HG03095 (cell line): ENCODE data around the gene TBL1XR1.
"Not testable (repeated sequence)": the region's sequence is repeated elsewhere in the genome, so short reads cannot be mapped to it uniquely, and the experiment has no call there.

Source experiments
- ATAC-seq: cut with Tn5 transposase; IDR thresholded peaks from one replicate; pipeline ENCODE4 v1.9.1; 2021; ENCODE audit warnings: moderate library complexity; ENCODE audit not compliant: unreplicated experiment

The TBL1XR1 gene

DNA sequence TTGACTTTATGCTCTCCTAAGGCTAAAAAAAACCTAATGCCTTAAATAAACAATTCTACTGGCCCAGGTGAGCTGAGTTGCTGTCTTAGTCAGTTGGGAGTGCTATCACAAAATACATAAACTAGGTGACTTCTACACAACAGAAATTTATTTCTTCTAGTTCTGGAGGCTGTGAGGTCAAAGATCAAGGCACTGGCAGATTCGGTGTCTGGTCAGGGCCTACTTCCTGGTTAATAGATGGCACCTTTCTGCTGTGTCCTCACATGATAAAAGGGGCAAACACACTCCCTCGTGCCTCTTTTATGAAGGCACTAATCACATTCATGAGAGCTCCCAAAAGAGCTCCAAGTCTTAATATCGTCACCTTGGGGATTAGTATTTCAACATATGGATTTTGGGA lies 11.5 kb upstream of the TBL1XR1 start:
- no peak for ATAC-seq

DNA sequence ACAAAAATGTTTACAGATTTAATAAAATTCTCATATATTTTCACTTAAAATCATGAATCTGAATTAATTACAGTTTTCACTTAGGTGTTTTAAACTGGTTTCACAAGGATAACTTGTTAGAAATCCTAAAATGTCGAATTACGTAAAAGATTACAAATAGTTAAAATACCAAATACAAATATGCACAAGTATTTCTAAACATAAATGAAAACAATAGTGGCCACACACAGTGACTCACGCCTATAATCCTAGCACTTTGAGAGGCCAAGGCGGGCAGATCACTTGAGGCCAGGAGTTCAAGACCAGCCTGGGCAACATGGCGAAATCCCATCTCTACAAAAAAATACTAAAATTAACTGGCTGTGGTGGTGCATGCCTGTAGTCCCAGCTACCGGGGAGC lies 10.9 kb upstream of the TBL1XR1 start:
- no peak for ATAC-seq

DNA sequence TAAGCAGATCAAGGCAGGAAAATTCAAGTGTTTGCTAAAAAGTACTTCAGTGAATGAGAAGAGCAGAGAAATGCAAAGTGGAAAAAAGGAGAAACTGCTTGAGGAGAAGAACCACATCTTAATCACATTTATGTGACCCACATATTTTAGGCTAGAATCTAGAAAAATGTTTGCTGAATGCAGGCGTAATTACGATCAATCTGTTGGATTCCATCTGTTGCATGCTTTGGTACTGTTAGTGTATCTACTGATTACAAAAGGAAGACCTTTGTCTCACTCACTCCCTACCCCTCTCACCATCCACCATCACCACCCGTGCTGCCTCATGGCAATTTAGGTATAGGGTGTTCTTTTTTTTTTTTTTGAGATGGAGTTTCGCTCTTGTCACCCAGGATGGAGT lies 9.7 kb upstream of the TBL1XR1 start:
- ATAC-seq = no peak

DNA sequence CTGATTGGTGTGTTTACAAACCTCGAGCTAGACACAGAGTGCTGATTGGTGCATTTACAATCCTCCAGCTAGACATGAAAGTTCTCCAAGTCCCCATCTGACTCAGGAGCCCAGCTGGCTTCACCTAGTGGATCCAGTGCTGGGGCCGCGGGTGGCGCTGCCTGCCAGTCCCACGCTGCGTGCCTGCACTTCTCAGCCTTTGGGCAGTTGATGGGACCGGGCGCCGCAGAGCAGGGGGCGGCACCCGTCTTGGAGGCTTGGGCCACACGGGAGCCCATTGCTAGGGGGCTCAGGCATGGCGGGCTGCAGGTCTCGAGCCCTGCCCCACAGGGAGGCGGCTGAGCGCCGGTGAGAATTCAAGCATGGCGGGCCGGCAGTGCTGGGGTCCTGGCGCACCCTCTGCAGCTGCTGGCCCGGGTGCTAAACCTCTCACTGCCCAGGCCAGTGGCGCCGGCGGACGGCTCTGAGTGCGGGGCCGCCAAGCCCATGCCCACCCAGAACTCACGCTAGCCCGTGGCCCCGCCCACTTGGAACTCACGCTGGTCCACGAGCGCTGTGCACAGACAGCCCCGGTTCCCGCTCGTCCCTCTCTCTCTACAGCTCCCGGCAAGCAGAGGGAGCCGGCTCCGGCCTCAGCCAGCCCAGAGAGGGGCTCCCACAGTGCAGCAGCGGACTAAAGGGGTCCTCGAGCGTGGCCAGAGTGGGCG lies 6.6 kb upstream of the TBL1XR1 start:
- ATAC-seq = no peak

DNA sequence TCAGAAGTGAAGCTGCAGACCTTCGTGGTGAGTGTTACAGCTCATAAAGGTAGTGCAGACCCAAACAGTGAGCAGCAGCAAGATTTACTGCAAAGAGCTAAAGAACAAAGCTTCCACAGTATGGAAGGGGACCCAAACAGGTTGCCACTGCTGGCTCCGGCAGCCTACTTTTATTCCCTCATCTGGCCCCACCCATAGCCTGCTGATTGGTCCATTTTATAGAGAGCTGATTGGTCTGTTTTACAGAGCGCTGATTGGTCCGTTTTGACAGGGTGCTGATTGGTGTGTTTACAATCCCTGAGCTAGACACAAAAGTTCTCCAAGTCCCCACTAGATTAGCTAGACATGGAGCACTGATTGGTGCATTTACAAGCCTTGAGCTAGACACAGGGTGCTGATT lies 5.7 kb upstream of the TBL1XR1 start:
- ATAC-seq = not testable (repeated sequence)

DNA sequence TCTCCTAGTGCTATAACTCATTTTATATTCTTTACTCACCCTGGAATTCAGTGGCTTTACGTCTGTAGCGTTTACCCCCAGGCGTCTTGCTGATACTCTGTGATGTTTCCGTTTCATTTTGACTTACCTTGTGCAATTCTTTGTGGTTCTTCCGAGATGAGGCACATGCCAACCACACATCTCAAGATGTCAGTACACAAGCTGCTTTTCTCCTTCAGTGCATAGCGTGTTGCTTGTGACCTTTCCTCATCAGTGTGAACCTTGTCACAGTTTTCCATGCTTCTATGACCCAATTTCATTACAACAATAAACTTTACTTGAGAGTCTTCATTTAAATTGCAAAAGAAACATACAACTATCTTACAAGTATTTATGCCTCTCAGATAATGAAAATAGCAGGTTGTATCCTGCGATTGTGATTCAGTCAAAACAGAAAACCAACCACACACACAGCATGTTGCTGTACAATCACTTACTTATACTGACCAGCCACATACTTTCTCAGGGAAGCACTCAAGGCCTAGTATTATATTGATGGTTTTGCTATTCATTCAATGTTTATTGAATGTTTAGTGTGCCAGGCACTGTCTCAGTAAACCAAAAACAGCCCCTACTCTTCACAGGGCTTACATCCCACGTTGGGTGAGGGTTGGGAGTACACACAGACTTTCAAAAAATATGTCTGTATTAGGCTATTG lies 4.6 kb upstream of the TBL1XR1 start:
- peak; percentile 77 for ATAC-seq

DNA sequence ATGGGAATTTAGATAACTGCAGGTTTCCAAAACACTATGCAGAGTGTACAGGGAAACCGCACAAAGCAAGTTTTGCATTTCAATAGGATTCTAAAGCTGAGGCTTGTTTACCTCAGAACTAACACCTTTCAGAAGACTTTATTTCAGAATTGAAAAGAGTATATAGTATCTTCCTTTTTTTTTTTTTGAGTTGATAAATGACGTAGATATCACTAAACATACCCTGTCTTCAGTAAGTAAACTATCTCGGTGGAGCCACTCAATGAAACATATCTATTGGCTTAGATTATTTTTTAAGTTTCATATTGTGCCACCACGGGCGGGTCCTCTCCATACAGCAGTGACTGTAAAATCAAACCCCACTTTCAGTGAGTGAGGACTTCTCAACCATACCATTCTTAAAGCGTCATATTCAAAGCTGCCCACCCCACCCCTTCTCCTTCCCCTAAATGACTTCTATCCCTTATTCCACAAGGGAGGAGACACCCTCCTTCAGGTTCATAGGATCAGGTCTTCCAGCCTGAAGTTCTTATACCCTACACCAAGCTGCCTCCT lies 2.0 kb upstream of the TBL1XR1 start:
- ATAC-seq = no peak

DNA sequence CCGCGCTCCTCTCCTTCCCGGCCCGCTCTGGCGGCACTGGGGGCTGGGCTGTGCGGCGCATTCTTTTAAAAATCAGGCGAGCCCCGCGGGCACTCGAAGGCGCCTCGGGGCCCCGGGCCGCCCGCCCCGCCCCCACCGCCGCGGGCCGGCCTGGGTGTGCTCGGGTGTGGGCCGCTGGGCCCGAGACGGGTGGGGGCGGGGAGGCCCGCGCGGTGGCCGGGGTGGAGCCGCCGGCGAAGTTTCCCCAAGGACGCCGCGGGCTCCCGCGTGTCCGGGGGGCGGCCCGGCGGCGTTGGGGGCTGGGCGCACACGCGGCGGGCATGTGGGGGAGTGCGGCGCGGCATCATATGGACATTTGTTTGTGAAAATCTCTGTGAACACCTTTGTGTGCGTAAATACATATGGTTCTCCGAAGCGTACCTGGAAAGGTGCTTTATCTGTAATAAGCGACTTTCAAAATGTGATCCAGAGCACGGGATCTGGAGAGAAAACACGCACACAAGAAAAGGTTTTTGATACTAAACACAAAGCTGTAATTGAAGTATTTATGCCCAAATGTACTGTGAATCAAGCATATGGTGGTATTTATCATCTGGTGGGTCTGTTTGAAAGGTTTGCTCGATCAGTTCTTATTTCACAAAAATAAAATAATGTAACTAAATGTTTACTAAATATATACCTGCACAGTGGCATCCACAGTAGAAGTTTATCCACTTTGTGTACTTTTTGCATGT lies 612 bp upstream of the TBL1XR1 start:
- peak; percentile 21 for ATAC-seq

DNA sequence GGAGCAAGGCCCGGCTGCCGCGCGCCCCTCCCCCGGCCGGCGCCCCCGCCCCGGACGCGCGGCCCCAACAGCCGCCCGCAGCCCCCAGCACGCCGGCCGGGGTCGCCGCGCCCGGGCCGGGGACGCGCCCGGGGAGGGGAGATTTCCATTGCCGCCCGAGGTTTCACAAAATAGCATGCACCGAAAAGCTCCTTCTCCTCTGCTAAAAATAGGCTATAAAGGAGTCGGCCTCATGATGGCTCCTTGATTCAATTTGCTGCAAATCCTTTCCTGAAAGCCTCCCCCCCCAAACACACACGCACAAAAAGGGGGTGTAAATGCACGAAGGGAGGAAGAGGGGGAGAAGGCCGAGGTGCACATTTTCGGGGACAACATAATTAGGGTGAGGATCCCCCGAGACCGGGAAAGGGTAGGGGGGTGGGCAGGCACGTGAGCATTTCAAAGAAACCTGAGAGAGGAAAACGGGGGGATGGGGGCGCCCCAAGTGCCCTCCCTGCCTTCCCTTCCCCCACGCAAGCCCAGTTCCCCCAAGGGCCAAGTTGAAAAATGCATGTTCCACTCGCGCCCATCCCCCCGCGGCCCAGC lies 734 bp downstream of the TBL1XR1 start:
- ATAC-seq = no peak

DNA sequence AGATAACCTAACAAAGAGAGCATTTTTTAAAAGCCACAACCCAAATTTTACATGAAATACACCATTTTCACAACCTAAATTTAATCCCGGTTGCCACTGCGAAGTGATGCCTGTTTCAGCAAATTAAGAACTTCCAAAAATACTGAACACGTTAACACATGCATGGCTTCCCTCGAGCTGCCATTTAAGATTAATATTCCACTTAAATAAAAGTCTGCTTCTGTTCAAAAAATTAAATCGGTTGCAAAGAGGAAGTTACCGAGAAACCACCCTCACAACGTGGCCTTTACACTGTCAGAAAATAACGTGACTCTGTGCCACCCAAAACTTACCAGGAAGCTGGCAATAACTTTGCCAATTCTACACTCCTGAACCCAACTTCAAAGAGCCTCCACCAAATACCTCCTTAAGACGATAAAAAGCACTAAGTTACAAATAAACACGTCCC lies 1.2 kb downstream of the TBL1XR1 start:
- no peak for ATAC-seq

DNA sequence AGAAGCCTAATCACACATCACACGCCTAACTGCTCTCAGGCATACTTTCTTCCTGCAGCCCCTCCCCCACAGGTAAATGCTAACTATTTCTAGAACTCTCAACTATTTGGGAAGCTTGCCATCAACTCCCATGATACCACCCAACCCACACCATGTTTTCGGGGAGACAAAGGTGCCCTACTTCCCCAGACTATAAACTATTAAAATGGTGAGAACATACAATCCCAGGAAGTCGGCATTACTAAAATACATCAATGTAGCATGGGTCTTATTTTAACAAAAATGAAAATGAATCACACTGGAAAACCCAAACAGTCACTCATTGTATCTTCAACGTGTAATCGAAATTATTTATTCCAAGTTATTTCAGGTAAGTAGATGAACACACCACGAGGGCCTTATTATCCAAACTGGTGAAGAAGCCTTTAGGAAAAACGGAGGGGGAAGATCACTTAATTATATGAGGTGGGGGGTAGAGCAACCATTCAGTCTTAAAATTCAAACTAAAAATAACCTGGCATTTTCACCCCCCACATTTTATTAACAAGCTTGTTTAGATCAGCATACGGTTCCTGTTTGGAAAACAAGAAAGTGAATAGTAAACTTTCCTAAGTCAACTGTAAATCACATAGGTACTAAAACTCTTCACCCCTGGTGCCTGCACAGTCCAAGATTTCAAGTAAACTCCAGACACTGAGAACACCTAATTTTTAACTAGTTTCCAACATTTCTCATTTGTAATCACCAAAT lies 1.9 kb downstream of the TBL1XR1 start:
- no peak for ATAC-seq

DNA sequence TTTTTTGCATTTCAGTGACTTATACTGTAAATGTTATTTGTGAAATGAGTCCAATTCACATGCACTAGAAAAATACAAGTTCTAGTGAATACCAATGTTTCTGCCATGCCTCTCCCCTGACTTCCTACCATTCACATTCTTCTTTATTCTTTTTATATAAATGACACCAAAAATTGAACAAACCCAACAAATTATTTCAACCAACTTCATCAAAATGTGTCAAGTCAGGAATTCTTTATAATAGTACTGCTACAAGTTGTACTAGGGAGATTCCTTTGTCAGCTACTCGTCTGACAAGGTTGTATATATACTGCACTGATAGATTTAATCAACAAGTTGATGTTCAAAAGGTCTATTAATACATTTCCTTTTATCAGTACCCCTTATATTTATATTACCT lies 3.0 kb downstream of the TBL1XR1 start:
- no peak for ATAC-seq

DNA sequence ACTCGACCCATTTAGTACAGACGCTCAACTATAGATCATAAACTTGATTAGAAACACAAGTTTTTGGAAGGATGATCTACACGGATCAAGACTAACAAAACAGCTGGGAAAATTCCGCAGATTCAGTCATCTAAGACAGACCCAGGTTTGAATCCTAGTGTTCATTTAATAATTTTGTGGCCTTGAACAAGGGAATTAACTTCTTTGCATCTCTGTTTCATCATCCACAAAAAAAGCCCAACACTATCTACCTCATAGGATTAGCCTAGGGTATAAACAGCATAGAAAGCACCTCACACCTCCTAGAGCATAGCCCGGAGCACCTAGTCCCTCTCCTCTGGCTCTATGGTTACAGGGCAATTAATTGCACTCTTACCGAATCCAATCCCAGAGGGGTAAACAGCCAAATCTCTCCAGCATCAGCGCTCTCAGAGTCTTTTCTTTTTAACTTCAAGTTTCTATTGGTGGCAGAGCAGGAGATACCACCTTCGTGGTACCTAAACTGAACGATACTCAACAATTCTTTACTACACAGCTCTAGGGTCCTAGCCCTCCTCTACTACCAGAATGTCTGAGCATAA lies 3.5 kb downstream of the TBL1XR1 start:
- no peak for ATAC-seq

DNA sequence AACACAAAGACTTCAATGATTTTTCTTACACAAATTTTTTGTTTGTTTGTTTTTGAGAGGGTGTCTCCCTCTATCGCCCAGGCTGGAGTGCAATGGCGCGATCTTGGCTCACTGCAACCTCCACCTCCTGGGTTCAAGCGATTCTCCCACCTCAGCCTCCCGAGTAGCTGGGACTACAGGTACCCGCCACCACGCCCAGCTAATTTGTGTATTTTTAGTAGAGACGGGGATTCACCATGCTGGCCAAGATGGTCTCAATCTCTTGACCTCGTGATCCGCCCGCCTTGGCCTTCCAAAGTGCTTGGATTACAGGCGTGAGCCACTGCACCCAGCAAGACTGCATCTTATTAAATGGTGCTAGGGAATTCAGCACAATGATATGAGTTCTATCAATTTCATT lies 4.0 kb downstream of the TBL1XR1 start:
- ATAC-seq = not testable (repeated sequence)

DNA sequence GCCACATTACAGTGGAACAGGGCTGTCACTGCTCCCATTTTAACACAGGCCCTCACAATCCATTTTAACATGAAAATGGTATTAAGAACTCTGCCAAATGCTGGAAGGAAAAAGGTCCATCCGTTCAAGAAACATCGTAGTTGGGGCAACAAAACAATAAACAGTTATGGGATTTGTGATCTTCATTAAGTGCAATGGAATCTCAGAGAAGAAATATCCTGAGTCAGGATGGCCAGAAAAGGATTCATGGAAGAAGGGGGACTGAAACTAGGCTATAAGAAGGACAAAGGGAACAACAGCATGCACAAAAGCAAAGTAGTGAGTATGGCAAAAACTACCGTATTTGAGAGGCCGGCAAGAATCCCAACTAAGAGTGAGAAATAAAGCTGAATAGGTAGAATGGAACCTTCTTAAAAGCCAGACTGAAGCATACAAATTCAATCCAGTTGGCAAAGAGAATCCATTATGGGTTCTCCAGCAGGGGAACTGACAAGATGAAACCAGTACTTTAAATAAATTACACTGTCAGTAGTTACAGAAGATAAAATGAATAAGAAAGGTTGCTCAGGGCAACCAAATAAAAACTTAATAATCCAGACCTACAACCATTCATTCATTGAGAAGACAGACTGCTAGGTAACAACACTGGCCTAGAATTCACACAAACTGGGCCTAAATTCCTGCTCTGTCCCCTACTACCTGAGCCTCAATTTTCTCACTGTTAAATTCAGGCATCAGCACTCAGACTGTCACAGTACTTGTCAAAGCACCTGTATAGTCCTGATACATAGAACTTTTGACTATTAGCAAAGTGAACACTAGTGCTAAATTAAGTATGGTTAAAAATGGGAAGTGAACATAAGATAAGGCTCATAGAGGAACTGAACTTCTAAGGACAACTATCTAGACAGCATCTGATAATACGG lies 6.3 kb downstream of the TBL1XR1 start:
- ATAC-seq = peak; percentile 34

DNA sequence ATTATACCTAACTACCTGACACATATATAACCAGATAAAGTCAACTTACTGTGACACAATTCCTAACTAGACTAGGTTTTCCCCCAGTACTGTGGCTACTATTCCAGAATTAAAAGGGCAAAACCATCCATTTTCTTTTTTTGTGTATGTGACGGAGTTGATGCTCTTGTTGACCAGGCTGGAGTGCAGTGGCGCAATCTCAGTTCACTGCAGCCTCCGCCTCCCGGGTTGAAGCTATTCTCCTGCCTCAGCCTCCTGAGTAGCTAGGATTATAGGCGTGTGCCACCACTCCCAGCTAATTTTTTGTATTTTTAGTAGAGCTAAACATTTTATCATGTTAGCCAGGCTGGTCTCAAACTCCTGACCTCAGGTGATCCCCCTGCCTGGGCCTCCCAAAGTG lies 7.1 kb downstream of the TBL1XR1 start:
- not testable (repeated sequence) for ATAC-seq

DNA sequence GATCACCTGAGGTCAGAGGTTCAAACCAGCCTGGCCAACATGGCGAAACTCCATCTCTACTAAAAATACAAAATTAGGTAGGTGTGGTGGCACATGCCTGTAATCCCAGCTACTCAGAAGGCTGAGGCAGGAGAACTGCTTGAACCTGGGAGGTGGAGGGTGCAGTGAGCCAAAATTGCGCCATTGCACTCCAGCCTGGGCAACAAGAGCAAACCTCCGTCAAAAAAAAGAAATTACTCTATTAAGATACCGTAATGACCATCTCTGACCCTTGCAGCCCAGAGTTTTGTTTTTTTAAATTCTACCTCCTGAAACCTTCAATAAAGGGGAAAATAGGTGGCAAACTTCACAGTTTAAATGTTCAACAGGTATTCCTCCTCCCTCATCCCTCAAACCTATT lies 9.0 kb downstream of the TBL1XR1 start:
- not testable (repeated sequence) for ATAC-seq

DNA sequence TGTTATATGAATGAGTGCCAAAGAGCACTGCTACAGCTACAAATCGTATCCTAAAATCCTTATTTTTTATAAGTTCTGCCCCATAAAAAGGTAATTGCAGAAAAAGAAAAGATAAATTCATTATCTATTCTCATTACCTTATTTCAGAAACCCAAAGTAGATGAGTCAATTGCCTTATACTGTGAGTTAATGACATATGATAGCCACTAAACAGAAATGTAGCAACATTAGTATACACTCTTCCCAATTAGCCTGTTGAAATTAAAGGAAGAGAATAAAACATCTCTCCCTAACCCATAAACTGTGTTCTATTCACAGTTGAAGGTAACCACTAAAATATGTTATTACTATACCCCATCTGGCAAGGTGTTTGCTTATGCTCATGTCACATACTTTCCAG lies 11.0 kb downstream of the TBL1XR1 start:
- ATAC-seq = no peak

DNA sequence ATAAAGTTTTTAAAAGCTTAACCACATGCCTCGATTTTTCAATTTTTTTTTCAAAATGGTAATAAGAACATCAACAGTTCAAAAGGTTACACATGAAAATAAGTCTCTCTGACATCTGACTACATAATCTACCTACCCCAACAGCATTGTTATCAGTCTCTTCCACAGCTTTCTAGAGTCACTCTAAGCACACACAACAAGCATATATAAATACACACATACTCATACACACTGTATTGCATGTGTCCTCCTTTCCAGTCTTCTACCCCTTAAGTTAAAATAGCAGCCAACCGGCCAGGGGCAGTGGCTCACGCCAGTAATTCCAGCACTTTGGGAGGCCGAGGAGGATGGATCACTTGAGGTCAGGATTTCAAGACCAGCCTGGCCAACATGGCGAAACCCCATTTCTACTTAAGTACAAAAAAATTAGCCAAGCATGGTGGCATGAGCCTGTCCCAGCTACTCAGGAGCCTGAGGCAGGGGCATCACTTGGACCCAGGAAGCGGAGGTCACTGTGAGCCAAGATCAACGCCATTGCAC lies 12.2 kb downstream of the TBL1XR1 start:
- peak; percentile 30 for ATAC-seq
